ENCODE results near the gene RRP9. TPM values are rescaled to one million over a fixed set of nuclear protein-coding genes. Genes with fewer than 3 reads are reported as not detected.

Gene RRP9
- total and polyA plus RNA-seq, 4 donors, result 6.5 to 11.0 (median 7.8) TPM

- H3K9me3 ChIP-seq (ENCODE audit: control insufficient read depth in 4 of 4, low read length in 3 of 4), result no peaks in the 10 kb centered on the region
- WGBS, result 91% methylated on average over 16 of the region's 16 CpGs
- H3K27ac ChIP-seq (ENCODE audit: low read depth in 1 of 2, low read length in 2 of 2), result no peak overlapping the region
- TF ChIP-seq JUND (IDR thresholded peaks at IDR 0.05) (no peak), MAX (IDR thresholded peaks at IDR 0.05) (no peak)
- H3K27me3 ChIP-seq (ENCODE audit: control insufficient read depth in 4 of 4, insufficient read depth in 4 of 4, low read length in 3 of 4), result peaks cover 0 to 9% (median 0%) of the 10 kb centered on the region in 4 donors
- no peak overlapping the region for H3K4me3 ChIP-seq (ENCODE audit: low read depth in 1 of 3, low read length in 3 of 3)
- no peaks in the 10 kb centered on the region for H3K4me1 ChIP-seq (ENCODE audit: control insufficient read depth in 4 of 4, insufficient read depth in 4 of 4, low read length in 3 of 4)
- H3K36me3 ChIP-seq (ENCODE audit: control insufficient read depth in 4 of 4, insufficient read depth in 3 of 4, low read depth in 1 of 4, low read length in 3 of 4), result no peaks in the 10 kb centered on the region
- H3K9ac ChIP-seq (ENCODE audit: low read depth in 1 of 2, low read length in 2 of 2), result no peak overlapping the region
- DNase-seq (ENCODE audit: low spot score), result no peak
These were observed 46.8 kb downstream of the RRP9 start for GRCh38 chr3:51894939-51895338.

GRCh38 chr3:51894391-51894790 is 47.3 kb downstream of the RRP9 start:
- 78% methylated on average over 4 of the region's 4 CpGs for WGBS
- no peak for DNase-seq (ENCODE audit: low spot score)

More at GRCh38 chr3:51894391-51894790, 47.3 kb downstream of the RRP9 start:
- H3K4me1 ChIP-seq (ENCODE audit: control insufficient read depth in 4 of 4, insufficient read depth in 4 of 4, low read length in 3 of 4), result no peaks in the 10 kb centered on the region
- H3K36me3 ChIP-seq (ENCODE audit: control insufficient read depth in 4 of 4, insufficient read depth in 3 of 4, low read depth in 1 of 4, low read length in 3 of 4), result no peaks in the 10 kb centered on the region
- H3K27me3 ChIP-seq (ENCODE audit: control insufficient read depth in 4 of 4, insufficient read depth in 4 of 4, low read length in 3 of 4), result peaks cover 0 to 9% (median 0%) of the 10 kb centered on the region in 4 donors
- H3K27ac ChIP-seq (ENCODE audit: low read depth in 1 of 2, low read length in 2 of 2), result no peak overlapping the region
- no peak for TF ChIP-seq EGR1 (IDR thresholded peaks at IDR 0.05; ENCODE audit: low read depth in 2 of 2)
- no peak for TF ChIP-seq NR2F2 (IDR thresholded peaks at IDR 0.05)
- TF ChIP-seq, protein P1, sequence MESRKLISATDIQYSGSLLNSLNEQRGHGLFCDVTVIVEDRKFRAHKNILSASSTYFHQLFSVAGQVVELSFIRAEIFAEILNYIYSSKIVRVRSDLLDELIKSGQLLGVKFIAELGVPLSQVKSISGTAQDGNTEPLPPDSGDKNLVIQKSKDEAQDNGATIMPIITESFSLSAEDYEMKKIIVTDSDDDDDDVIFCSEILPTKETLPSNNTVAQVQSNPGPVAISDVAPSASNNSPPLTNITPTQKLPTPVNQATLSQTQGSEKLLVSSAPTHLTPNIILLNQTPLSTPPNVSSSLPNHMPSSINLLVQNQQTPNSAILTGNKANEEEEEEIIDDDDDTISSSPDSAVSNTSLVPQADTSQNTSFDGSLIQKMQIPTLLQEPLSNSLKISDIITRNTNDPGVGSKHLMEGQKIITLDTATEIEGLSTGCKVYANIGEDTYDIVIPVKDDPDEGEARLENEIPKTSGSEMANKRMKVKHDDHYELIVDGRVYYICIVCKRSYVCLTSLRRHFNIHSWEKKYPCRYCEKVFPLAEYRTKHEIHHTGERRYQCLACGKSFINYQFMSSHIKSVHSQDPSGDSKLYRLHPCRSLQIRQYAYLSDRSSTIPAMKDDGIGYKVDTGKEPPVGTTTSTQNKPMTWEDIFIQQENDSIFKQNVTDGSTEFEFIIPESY (IDR thresholded peaks at IDR 0.05), result no peak
- no peak for TF ChIP-seq RAD21 (IDR thresholded peaks at IDR 0.05)
- TF ChIP-seq CTCF (IDR thresholded peaks at IDR 0.05; ENCODE audit: low read depth, low read length, missing input control), result no peak
- no peak for TF ChIP-seq RXRA (IDR thresholded peaks at IDR 0.05)
- TF ChIP-seq YY1 (IDR thresholded peaks at IDR 0.05), result no peak
- TF ChIP-seq JUND (IDR thresholded peaks at IDR 0.05), result no peak
- TF ChIP-seq REST (IDR thresholded peaks at IDR 0.05), result no peak
- TF ChIP-seq HNF4A (conservative IDR thresholded peaks at IDR 0.05), result no peak
- TF ChIP-seq FOXA2 (IDR thresholded peaks at IDR 0.05), result no peak
- no peak for TF ChIP-seq HNF4G (IDR thresholded peaks at IDR 0.05)
- H3K4me3 ChIP-seq (ENCODE audit: low read depth in 1 of 3, low read length in 3 of 3), result no peak overlapping the region
- no peak overlapping the region for H3K9ac ChIP-seq (ENCODE audit: low read depth in 1 of 2, low read length in 2 of 2)
- no peaks in the 10 kb centered on the region for H3K9me3 ChIP-seq (ENCODE audit: control insufficient read depth in 4 of 4, low read length in 3 of 4)
